ENCODE measurements around the gene ID2.
A peak's percentile ranks its signal among the peaks of the same experiment; 100 is the strongest.

Gene ID2

GRCh38 chr2:8650256-8650655 is 31.6 kb upstream of the ID2 start:
- WGBS, 2 donors (ENCODE audit: extremely low coverage in 2 of 2, insufficient read length in 2 of 2, insufficient replicate concordance in 1 of 2), result no CpG with 5 or more reads among the region's 4 CpGs
- no peak overlapping the region for H2BK120ac ChIP-seq (ENCODE audit: low read depth, low read length)

GRCh38 chr2:8652774-8653426 is 29.0 kb upstream of the ID2 start:
- Histone ChIP-seq H2AFZ (ENCODE audit: low read length) (no peak overlapping the region), H3K27ac (replicated peaks; ENCODE audit: low read length) (no peak overlapping the region), H3K4ac (ENCODE audit: low read length) (no peak overlapping the region), H2BK15ac (ENCODE audit: low read length) (no peak overlapping the region), H3K14ac (ENCODE audit: low read length) (no peak overlapping the region), H3K79me1 (ENCODE audit: low read depth, low read length) (no peaks in the 10 kb centered on the region), H3K27me3 (ENCODE audit: control insufficient read depth in 3 of 3, insufficient read depth in 3 of 3, low read depth in 1 of 3, low read length in 3 of 3) (no peaks in the 10 kb centered on the region), H2BK120ac (ENCODE audit: low read depth, low read length) (no peak overlapping the region), H2AK5ac (ENCODE audit: low read depth, low read length) (no peak overlapping the region), H3K36me3 (replicated peaks in 1 of 2; ENCODE audit: control insufficient read depth in 2 of 2, insufficient read depth in 2 of 2, low read length in 2 of 2) (no peaks in the 10 kb centered on the region), H3K9ac (ENCODE audit: low read depth, low read length, poor library complexity) (no peak overlapping the region), H2BK12ac (ENCODE audit: low read length) (no peak overlapping the region), H3K4me2 (ENCODE audit: insufficient read depth, low read length, poor library complexity, severe bottlenecking) (no peak overlapping the region), H4K91ac (ENCODE audit: low read depth, low read length, poor library complexity) (no peak overlapping the region), H3K4me1 (ENCODE audit: control insufficient read depth in 2 of 2, insufficient read depth in 1 of 2, low read depth in 1 of 2, low read length in 2 of 2) (peaks cover 13 to 18% of the 10 kb centered on the region in 2 donors), H3K4me3 (ENCODE audit: low read length in 2 of 2) (no peak overlapping the region), H3K18ac (ENCODE audit: low read length) (peak overlapping the region; percentile 50), H3K23ac (ENCODE audit: low read depth, low read length, poor library complexity) (no peak overlapping the region), H3K9me3 (replicated peaks in 1 of 2; ENCODE audit: control insufficient read depth in 2 of 2, insufficient read depth in 1 of 2, low read depth in 1 of 2, low read length in 2 of 2) (no peaks in the 10 kb centered on the region), H4K8ac (ENCODE audit: low read depth, low read length) (no peak overlapping the region), H2BK5ac (ENCODE audit: low read length) (no peak overlapping the region)
- WGBS, 2 donors (ENCODE audit: extremely low coverage in 2 of 2, insufficient read length in 2 of 2, insufficient replicate concordance in 1 of 2), result no CpG with 5 or more reads among the region's 11 CpGs
- no peak for DNase-seq (ENCODE audit: low spot score)

More at GRCh38 chr2:8650256-8650655, 31.6 kb upstream of the ID2 start:
- Histone ChIP-seq H2BK15ac (ENCODE audit: low read length) (no peak overlapping the region), H3K14ac (ENCODE audit: low read length) (no peak overlapping the region), H2AK5ac (ENCODE audit: low read depth, low read length) (no peak overlapping the region), H3K4me3 (ENCODE audit: low read length in 2 of 2) (no peak overlapping the region), H3K27ac (replicated peaks; ENCODE audit: low read length) (no peak overlapping the region), H2AFZ (ENCODE audit: low read length) (no peak overlapping the region), H3K4me2 (ENCODE audit: insufficient read depth, low read length, poor library complexity, severe bottlenecking) (no peak overlapping the region), H3K9ac (ENCODE audit: low read depth, low read length, poor library complexity) (no peak overlapping the region), H3K79me1 (ENCODE audit: low read depth, low read length) (no peaks in the 10 kb centered on the region), H4K91ac (ENCODE audit: low read depth, low read length, poor library complexity) (no peak overlapping the region), H3K18ac (ENCODE audit: low read length) (no peak overlapping the region), H3K4ac (ENCODE audit: low read length) (no peak overlapping the region), H2BK5ac (ENCODE audit: low read length) (no peak overlapping the region), H3K4me1 (ENCODE audit: control insufficient read depth in 2 of 2, insufficient read depth in 1 of 2, low read depth in 1 of 2, low read length in 2 of 2) (peaks cover 13 to 16% of the 10 kb centered on the region in 2 donors), H3K9me3 (replicated peaks in 1 of 2; ENCODE audit: control insufficient read depth in 2 of 2, insufficient read depth in 1 of 2, low read depth in 1 of 2, low read length in 2 of 2) (peaks cover 4 to 6% of the 10 kb centered on the region in 2 donors), H3K36me3 (replicated peaks in 1 of 2; ENCODE audit: control insufficient read depth in 2 of 2, insufficient read depth in 2 of 2, low read length in 2 of 2) (no peaks in the 10 kb centered on the region), H2BK12ac (ENCODE audit: low read length) (no peak overlapping the region), H4K8ac (ENCODE audit: low read depth, low read length) (no peak overlapping the region), H3K27me3 (ENCODE audit: control insufficient read depth in 3 of 3, insufficient read depth in 3 of 3, low read depth in 1 of 3, low read length in 3 of 3) (no peaks in the 10 kb centered on the region), H3K23ac (ENCODE audit: low read depth, low read length, poor library complexity) (no peak overlapping the region)
- DNase-seq (ENCODE audit: low spot score), result no peak

GRCh38 chr2:8653485-8653884 is 28.4 kb upstream of the ID2 start:
- Histone ChIP-seq H3K23ac (ENCODE audit: low read depth, low read length, poor library complexity) (no peak overlapping the region), H3K36me3 (replicated peaks in 1 of 2; ENCODE audit: control insufficient read depth in 2 of 2, insufficient read depth in 2 of 2, low read length in 2 of 2) (no peaks in the 10 kb centered on the region), H2BK5ac (ENCODE audit: low read length) (no peak overlapping the region), H3K4ac (ENCODE audit: low read length) (no peak overlapping the region), H3K14ac (ENCODE audit: low read length) (no peak overlapping the region), H3K9ac (ENCODE audit: low read depth, low read length, poor library complexity) (no peak overlapping the region), H2AK5ac (ENCODE audit: low read depth, low read length) (no peak overlapping the region), H2AFZ (ENCODE audit: low read length) (no peak overlapping the region), H2BK15ac (ENCODE audit: low read length) (no peak overlapping the region), H3K4me1 (ENCODE audit: control insufficient read depth in 2 of 2, insufficient read depth in 1 of 2, low read depth in 1 of 2, low read length in 2 of 2) (peaks cover 13 to 18% of the 10 kb centered on the region in 2 donors), H4K91ac (ENCODE audit: low read depth, low read length, poor library complexity) (no peak overlapping the region), H3K9me3 (replicated peaks in 1 of 2; ENCODE audit: control insufficient read depth in 2 of 2, insufficient read depth in 1 of 2, low read depth in 1 of 2, low read length in 2 of 2) (no peaks in the 10 kb centered on the region), H3K4me2 (ENCODE audit: insufficient read depth, low read length, poor library complexity, severe bottlenecking) (no peak overlapping the region), H3K27me3 (ENCODE audit: control insufficient read depth in 3 of 3, insufficient read depth in 3 of 3, low read depth in 1 of 3, low read length in 3 of 3) (no peaks in the 10 kb centered on the region), H3K18ac (ENCODE audit: low read length) (no peak overlapping the region), H2BK120ac (ENCODE audit: low read depth, low read length) (no peak overlapping the region), H3K79me1 (ENCODE audit: low read depth, low read length) (no peaks in the 10 kb centered on the region), H2BK12ac (ENCODE audit: low read length) (no peak overlapping the region), H3K27ac (replicated peaks; ENCODE audit: low read length) (no peak overlapping the region), H4K8ac (ENCODE audit: low read depth, low read length) (no peak overlapping the region), H3K4me3 (ENCODE audit: low read length in 2 of 2) (no peak overlapping the region)
- DNase-seq (ENCODE audit: low spot score), result peak; percentile 46
- WGBS, 2 donors (ENCODE audit: extremely low coverage in 2 of 2, insufficient read length in 2 of 2, insufficient replicate concordance in 1 of 2), result no CpG with 5 or more reads among the region's 7 CpGs

- no peak overlapping the region for H4K8ac ChIP-seq (ENCODE audit: low read depth, low read length)
- H2BK15ac ChIP-seq (ENCODE audit: low read length), result no peak overlapping the region
- no peaks in the 10 kb centered on the region for H3K79me1 ChIP-seq (ENCODE audit: low read depth, low read length)
- H3K14ac ChIP-seq (ENCODE audit: low read length), result no peak overlapping the region
- H3K9ac ChIP-seq (ENCODE audit: low read depth, low read length, poor library complexity), result no peak overlapping the region
- H3K36me3 ChIP-seq (replicated peaks in 1 of 2; ENCODE audit: control insufficient read depth in 2 of 2, insufficient read depth in 2 of 2, low read length in 2 of 2), result no peaks in the 10 kb centered on the region
- H2BK12ac ChIP-seq (ENCODE audit: low read length), result no peak overlapping the region
- DNase-seq (ENCODE audit: low spot score), result no peak
- no peaks in the 10 kb centered on the region for H3K9me3 ChIP-seq (replicated peaks in 1 of 2; ENCODE audit: control insufficient read depth in 2 of 2, insufficient read depth in 1 of 2, low read depth in 1 of 2, low read length in 2 of 2)
- H4K91ac ChIP-seq (ENCODE audit: low read depth, low read length, poor library complexity), result no peak overlapping the region
- no peaks in the 10 kb centered on the region for H3K27me3 ChIP-seq (ENCODE audit: control insufficient read depth in 3 of 3, insufficient read depth in 3 of 3, low read depth in 1 of 3, low read length in 3 of 3)
- H3K23ac ChIP-seq (ENCODE audit: low read depth, low read length, poor library complexity), result no peak overlapping the region
- H3K4me1 ChIP-seq (ENCODE audit: control insufficient read depth in 2 of 2, insufficient read depth in 1 of 2, low read depth in 1 of 2, low read length in 2 of 2), result peaks cover 13 to 18% of the 10 kb centered on the region in 2 donors
- peak overlapping the region; percentile 40 for H3K18ac ChIP-seq (ENCODE audit: low read length)
- no peak overlapping the region for H2AK5ac ChIP-seq (ENCODE audit: low read depth, low read length)
- no CpG with 5 or more reads among the region's 6 CpGs for WGBS, 2 donors (ENCODE audit: extremely low coverage in 2 of 2, insufficient read length in 2 of 2, insufficient replicate concordance in 1 of 2)
- no peak overlapping the region for H2BK5ac ChIP-seq (ENCODE audit: low read length)
- H3K27ac ChIP-seq (replicated peaks; ENCODE audit: low read length), result no peak overlapping the region
- H2AFZ ChIP-seq (ENCODE audit: low read length), result no peak overlapping the region
- H2BK120ac ChIP-seq (ENCODE audit: low read depth, low read length), result no peak overlapping the region
- no peak overlapping the region for H3K4me2 ChIP-seq (ENCODE audit: insufficient read depth, low read length, poor library complexity, severe bottlenecking)
- peak overlapping the region in 1 of 2 donors; percentile 24 for H3K4me3 ChIP-seq (ENCODE audit: low read length in 2 of 2)
- no peak overlapping the region for H3K4ac ChIP-seq (ENCODE audit: low read length)
Measured at GRCh38 chr2:8654041-8654440, 27.8 kb upstream of the ID2 start.
